Inflammatory macrophage treated with lipopolysaccharide for 4 hours (primary cell): ENCODE data around the gene ARHGAP8.

Source experiments
- DNase-seq: peaks from one replicate; pipeline ENCODE4 v3.0.0-alpha.2; 2020

The ARHGAP8 gene

DNA sequence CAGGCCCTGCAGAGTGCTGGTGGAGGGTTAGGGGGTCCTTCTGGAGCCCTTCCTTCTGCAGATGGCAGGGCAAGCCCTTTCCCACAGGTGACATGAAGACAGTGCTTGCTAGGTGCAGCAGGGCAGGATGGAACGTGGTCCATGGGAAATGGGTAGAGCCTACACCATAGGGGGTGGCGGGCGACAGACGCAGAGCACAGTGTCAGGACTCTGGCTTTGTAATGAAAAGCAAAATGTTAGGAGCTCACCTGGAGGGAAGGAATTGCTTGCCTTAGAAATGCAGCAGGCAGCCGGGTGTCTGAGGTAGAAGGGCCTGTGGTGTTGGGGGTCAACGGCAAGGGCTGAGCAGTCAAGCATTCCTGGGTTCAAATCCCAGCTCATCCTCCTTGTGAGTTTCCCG, 54.9 kb downstream of the ARHGAP8 start:
- no peak for DNase-seq

DNA sequence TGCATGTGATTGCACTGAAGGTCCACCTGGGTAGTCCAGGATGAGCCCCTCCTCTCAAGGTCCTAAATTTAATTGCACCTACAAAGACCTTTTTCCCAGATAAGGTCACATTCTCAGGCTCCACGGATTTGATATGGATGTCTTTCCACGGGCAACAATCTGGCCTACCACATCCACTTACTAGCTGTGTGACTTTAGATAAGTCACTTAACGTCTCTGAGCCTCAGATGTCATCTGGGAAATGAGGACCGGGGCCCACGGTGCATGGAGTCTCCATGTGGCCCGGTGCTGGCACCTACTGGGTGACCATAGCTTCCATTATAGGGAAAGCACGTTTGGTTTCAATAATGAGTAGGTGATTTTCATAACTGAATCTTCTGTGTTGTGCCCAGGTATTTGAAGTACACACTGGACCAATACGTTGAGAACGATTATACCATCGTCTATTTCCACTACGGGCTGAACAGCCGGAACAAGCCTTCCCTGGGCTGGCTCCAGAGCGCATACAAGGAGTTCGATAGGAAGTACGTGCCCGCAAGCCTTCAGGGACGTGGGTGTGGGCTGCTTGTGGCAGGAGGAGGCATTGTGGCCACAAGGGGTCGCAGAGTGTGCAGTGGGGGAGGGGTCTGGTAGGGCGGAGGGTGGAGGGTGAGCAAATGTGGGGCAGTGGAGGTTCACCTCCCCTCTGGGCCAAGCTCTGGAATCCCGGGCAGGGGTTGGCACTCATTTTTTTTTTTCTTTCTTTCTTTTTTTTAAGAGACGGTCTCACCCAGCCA, 55.7 kb downstream of the ARHGAP8 start:
- no peak for DNase-seq

- no peak for DNase-seq
These were observed 57.1 kb downstream of the ARHGAP8 start for GRCh38 chr22:44809456-44809855.

- DNase-seq: no peak
These were observed 58.8 kb downstream of the ARHGAP8 start for GRCh38 chr22:44811141-44811540.

DNA sequence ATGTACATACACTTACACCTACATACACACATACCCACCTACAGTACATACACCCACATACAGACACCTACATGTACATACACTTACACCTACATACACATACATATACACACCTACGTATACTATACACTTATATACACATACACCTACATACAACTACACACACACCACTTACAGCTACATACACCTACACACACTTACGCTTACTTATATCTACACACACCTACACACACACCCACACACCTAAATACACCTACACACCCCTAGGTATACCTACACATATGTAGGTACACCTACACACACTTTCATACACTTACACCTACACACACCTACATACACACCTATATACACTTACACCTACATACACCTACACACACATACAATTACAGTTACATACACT, 61.0 kb downstream of the ARHGAP8 start:
- no peak for DNase-seq

- DNase-seq: no peak
These were observed 62.1 kb downstream of the ARHGAP8 start for GRCh38 chr22:44814266-44815098.

GRCh38 chr22:44815099-44816070, 63.0 kb downstream of the ARHGAP8 start:
- no peak for DNase-seq

DNA sequence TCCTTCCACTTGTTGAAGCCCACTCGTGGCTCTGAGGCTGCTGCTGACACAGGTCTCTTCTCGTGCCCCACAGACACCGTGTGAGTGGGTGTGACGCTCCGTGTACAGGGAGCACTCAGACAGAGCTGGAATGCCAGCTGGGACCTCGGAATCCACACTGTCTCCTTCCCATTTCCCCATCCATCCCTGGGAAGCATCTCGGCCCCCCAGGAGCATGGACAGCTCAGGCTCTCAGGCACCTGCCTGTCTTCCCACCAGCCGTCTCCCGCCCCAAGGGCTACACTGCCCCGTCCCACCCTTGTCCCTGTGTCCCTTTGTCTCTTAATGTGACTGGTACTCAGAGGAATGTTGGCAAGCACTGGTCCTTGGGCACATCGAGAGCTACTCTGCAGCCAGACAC, 63.8 kb downstream of the ARHGAP8 start:
- no peak for DNase-seq

DNA sequence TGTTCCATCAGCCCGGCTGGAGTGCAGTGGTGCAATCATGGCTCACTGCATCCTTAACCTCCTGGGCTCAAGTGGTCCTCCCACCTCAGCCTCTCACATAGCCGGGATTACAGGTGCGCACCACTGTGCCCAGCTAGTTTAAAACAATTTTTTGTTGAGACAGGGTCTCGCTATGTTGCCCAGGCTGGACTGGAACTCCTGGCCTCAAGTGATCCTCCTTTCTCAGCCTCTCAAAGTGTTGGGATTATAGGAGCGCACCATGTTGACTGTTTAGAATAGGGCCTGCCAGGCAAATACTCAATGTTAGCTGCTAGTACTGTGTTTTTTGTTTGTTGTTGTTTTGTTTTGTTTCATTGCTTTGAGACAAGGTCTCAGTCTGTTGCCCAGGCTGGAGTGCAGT, 66.4 kb downstream of the ARHGAP8 start:
- DNase-seq: no peak

DNA sequence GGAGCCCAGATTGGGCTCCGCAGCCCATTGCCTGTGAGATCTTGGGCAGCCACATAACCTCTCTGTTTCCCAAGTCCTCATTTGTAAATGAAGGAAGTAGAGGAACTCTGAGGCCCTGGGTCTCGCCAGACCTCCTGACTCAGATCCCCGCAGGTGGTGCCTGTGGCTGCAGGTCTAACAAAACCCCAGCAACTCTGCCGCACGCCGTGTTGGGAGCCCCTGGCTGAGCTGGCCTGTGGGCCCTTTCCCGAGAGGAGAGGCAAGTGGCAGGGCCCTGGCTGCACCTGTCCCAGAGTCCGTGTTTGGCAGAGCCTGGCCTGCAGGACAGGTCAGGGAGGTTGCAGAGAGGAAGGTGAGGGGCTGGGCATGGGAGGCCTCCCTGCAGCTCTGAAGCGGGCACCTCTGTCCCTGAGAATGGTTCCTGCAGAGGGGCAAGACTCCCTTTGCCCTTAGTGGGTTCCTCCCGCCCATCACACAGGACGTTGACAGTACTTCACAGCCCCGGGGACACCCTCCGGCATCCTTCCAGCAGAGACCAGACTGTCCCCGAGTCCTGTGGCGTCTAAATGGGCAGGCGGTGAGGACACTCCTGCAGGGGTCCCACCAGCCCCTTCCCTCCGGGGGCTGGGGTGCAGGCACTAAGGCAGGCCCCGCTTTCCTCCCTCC, 67.7 kb downstream of the ARHGAP8 start:
- no peak for DNase-seq

GRCh38 chr22:44821741-44822475, 69.5 kb downstream of the ARHGAP8 start:
- no peak for DNase-seq

DNA sequence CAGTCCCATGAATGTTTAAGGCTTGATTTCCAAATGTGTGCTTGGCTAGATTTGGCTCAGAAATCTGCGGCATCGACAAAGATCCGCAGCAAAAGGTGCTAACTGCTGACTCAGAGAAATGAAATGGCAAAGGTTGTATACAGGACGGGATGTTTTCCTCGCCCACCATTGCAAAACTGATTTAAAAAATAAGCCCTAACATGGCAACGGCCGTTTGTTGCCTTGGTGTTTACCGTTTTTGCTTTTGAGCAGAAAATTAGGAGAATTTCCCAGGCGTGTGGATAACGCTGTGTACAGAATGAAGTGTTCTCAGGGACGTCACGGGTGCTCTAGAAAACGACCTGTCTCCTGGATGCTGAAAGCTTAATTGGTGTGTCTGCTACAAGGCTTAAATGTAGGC, 70.2 kb downstream of the ARHGAP8 start:
- no peak for DNase-seq

DNA sequence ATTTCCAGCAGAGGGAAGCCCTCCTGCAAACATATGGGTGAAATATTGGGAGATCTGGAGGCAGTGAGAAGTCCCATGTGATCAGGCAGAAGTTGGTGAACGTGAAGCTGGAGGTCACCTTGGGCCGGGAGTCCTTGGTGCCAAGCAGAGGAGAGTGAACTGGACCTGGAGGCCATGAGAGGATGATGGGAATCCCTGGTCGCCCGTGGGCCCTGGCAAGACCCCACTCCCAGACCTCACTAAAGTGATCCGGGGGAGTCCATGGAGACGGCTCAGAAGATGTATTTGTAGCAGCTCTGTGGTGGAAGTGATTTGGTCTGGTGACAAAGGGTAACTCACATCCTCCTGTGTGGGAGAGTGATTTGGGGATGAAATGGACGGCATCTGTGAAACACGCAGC, 71.0 kb downstream of the ARHGAP8 start:
- DNase-seq: no peak

DNA sequence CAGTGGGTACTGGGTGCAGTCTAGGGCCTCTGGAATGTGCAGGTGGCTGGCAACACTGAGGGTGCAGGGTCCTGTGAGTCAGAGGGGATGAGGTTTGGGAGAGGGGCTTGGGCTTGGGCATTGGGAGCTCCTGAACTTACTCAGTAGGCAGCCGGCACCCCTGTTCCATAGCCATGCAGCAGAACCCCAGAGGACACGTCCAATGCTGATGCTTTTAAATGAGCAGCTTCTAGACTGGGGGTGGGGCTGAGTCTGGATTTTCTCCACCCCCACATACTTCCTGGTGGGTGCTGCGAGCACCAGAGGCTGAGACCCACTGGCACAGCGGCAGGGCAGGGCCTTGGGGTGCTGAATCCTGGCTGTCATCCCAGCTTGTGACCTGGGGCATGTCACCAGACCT, 71.4 kb downstream of the ARHGAP8 start:
- DNase-seq: no peak

GRCh38 chr22:44824271-44824670, 71.9 kb downstream of the ARHGAP8 start:
- DNase-seq: no peak

- DNase-seq: no peak
These were observed 73.2 kb downstream of the ARHGAP8 start for GRCh38 chr22:44825310-44826150.

DNA sequence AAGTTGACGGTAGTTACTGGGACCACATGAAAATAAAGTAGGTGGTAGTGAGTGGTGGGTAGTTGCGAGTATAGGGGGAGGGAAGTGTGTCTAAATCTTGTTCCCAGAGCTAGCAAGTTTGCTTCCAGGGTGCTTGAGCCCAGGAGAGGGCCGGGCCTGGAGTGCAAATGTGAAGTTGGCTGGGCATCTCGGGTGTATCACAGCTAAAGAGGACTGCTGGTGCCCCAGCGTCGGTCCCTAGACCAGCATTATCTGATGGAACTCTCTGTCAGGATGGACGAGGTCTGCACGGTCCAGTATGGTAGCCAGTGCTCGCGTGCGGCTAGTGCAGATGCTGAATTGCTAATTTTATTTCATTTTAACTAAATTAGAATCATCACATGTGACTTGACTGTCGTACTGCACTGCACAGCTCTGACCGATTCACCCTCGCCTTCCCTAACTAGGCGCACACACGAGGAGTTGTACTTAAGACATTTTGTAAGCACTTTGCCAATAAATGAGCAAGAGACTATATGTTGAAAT, 75.4 kb downstream of the ARHGAP8 start:
- no peak for DNase-seq

GRCh38 chr22:44828193-44828592, 75.8 kb downstream of the ARHGAP8 start:
- DNase-seq: peak; percentile 10

DNA sequence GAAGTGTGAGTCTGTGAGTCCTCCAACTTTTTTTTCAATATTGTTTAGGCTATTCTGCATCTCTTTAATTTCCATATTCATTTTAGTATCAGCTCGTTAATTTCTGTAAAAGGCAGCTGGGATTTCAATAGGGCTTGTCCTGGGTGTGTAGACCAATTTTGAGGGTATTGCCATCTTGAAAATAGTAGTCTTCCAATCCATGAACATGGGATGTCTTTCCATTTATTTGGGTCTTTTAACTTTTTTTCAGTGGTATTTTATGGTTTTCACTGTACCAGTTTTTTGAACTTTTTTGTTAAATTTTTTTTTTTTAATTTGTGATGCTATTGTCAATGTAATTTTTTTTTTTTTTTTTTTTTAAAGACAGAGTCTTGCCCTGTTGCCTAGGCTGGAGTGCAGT, 79.5 kb downstream of the ARHGAP8 start:
- no peak for DNase-seq

DNA sequence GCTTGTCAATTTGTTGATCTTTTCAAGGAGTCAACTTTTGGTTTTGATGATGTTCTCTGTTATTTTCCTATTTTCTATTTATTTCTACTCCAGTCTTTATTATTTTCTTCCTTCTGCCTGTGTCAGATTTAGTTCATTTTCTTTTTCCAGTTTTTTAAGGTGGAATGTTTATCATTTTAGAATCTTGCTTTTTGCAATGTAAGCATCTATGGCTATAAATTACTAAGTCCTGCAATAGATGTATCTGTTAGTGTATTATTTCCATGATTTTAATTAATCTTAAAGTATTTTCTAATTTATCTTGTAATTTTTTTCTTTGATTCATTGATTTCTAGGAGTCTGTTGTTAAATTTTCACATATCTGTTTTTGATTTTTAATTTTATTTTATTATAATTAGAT, 81.7 kb downstream of the ARHGAP8 start:
- no peak for DNase-seq

DNA sequence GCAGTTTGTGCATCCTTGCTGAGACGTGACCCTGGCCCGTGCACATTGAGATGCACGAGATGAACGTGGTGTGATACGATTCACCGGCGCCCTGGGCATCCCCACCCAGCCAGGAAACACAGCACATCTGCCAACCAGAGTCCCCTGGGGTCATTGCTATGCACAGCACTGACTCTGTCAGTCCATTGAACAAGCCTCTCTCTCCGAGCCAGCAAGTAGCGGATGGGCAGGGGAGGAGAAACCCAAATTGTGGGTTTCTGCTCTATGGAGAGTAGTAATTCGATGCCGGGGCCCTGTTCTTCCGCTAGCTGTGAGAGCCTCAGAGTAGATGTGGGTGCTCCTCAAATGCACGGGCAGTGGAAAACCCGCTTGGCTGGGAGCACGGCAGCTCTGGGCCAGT, 85.1 kb downstream of the ARHGAP8 start:
- DNase-seq: no peak
